ENCODE data around the gene TBCEL.

The TBCEL gene

GRCh38 chr11:121067026-121067425 lies 43.1 kb downstream of the TBCEL start:
- no peak for DNase-seq

GRCh38 chr11:121067453-121067852 lies 43.6 kb downstream of the TBCEL start:
- no peak for DNase-seq

DNA sequence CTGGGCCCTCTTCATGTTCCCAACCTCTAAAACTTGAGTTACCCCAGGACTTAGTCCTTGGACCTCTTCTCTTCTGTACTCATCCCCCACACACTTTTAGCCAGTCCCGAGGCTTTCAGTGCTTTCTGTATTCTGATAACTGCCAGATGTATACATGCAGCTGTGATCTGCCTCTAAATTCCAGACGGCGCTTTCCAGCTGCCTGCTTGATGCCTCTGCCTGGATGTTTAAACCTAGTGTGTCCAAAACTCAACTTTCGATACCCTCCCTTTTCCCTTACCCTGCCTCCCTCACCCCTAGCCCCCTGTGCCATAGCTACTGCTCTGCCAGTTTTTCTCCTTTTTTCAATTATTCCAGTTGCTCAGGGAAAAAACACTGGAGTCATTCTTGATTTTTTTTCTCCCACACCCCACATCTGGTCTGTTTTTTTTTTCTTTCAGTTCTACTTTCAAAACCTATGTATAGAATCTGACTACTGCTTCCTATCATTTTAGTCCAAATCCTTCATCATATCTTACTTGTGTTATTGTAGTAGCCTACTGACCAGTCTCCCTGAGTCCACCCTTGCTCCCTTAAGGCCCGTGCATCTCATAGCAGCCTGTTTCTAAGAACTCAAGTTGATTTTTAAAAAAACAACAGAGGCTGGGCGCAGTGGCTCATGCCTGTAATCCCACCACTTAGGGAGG lies 44.2 kb downstream of the TBCEL start:
- DNase-seq = no peak

DNA sequence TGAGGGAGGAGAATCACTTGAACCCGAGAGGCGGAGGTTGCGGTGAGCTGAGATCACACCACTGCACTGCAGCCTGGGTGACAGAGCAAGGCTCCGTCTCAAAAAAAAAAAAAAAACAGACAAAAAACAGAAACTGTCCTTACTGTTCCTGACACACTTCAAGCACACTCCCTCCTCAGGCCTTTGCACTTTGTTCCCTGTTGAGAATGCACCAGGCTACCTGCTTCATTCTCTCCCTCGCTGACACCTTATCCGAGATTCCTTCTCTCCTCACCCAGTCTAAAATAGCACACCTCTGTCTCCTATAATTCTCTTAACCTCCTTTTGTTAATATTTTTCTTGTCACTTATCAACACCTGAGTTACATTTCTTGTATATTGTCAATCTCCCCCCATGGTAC lies 44.9 kb downstream of the TBCEL start:
- no peak for DNase-seq

GRCh38 chr11:121070951-121071845 lies 47.3 kb downstream of the TBCEL start:
- no peak for DNase-seq

GRCh38 chr11:121071846-121072450 lies 48.0 kb downstream of the TBCEL start:
- DNase-seq = no peak

DNA sequence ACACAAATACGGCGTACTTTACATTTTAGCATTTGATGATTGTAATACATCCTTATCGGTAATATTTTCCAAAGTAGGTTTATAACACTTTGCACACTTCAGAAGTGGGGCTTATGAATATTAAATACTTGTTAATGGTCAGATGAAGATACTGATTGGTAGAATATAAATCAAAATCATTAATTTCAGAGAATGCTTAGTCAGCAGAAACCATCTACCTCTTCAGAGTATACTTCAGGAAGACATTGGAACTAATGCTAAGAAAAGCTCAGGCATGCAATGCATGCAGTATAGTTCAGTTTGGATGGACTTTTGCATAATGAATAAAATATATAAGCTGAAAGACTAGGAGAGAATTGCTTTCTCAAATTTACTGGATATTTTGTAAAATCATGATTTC lies 57.4 kb downstream of the TBCEL start:
- DNase-seq = no peak

- DNase-seq = no peak
Observed at GRCh38 chr11:121082219-121082618, 58.3 kb downstream of the TBCEL start.

DNA sequence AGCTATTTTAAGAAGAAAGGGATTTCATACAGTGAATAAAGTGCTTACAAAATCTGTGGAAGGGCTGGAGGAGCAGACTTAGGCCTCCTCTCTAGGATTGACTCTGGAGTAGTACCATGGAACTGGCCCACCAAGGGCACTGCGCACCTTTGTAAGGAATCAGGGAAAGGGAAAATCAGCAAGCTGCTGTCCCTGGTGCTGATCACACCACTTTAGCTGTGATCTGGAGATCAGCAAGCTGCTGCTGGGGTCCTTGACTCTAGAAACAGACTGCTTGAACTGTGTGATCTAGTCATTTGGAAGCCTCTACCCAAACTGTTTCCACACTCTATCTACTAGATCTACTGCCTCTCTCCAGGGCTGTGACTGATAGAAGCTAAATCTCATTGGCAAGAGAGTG lies 58.8 kb downstream of the TBCEL start:
- DNase-seq = no peak

GRCh38 chr11:121086866-121087265 lies 63.0 kb downstream of the TBCEL start:
- no peak for DNase-seq

DNA sequence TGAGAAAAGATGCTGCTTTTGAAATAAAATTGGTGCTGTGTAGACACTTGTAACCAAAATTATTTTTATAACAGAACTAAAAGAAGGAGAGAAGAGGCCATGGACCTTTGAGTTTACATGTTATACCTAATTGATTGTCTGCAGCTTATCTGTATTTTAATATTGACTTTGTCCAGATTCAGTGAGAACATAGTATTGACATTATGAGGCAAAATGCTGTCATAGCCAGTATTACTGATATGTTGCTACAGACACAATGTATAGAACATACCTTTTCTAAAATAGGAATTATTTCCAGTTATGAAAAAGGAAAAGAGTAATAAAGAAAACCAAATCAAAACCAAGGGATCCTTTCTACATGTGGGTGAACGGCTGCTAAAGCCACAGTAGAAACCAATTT lies 65.7 kb downstream of the TBCEL start:
- DNase-seq = no peak

GRCh38 chr11:121090145-121090721 lies 66.3 kb downstream of the TBCEL start:
- DNase-seq = no peak

DNA sequence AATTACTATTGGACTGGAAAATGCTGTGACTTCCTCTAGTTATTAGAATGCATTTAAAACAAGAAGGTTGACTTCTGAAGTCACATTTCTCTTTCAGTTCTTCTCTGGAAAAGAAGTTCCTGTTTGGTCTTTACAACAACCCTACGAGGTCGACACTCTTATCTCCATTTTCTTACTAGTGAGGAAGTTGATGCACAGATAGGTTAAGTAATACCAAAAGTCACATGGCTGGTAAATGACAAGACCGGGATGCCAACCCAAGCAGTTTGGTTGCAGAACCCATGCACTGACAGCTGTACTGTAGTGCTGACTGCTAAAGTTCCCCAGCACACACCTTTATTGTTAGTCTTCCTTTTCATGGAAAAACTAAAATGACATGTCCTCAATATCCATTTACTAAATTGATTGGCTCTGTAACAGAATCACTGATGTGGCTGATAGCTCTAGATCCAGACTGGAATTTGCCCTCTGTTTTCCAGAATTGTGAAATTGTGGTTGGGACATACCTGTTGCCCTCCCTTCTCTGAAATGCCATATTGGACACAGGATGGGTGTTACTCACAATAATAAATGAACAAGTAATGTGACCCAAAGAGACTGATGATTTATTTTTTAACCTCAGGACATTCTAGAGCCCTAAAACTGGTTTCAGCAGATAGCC lies 67.7 kb downstream of the TBCEL start:
- no peak for DNase-seq

DNA sequence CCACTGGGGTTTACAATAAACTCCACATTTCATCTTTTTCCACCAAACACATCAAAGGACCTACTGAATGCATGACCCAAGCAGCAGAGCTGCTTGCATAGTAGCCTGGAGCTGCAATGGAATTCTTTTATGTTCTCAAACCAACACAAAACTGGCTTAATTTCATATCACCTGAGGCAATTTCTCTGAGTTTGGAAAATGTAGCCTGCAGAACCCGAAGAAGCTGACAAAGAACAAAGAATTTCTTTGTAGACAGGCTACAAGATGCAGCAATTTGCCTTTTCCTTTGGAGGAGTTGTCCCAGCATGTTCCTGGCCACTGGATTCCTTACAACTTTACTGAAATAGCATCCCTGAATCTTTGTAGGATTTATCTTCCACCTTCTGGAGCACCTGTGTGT lies 71.7 kb downstream of the TBCEL start:
- no peak for DNase-seq

GRCh38 chr11:121099364-121099763 lies 75.5 kb downstream of the TBCEL start:
- no peak for DNase-seq

GRCh38 chr11:121099885-121100284 lies 76.0 kb downstream of the TBCEL start:
- DNase-seq = no peak

- no peak for DNase-seq
Observed at GRCh38 chr11:121100943-121101342, 77.0 kb downstream of the TBCEL start, which contains the start of gene TECTA. TSS of gene TECTA (plus strand) at chr11:121101243. CDS start at chr11:121102666, 1,423 bp downstream.

- DNase-seq = no peak
Observed at GRCh38 chr11:121104312-121104762, 80.4 kb downstream of the TBCEL start.

DNA sequence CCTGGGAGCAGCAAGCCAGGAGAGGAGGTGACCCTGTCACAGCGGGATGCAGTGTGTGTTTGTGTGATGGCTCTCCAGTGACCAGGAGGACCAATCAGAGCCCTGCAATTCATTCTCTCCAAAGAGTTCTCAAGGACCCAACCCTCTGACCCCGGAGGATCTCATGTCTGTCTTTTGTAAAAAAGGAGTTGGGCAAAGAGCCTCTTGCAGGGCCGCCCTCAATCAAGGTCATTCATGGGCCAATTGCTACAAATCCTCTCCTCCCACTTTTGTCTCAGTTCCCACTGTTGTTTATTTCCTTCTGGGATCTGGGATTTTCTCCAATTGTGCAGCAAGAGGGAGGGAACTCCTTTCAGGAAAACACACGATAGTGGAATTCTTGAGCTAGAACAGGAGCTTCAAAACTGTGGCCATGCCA lies 81.2 kb downstream of the TBCEL start:
- no peak for DNase-seq

DNA sequence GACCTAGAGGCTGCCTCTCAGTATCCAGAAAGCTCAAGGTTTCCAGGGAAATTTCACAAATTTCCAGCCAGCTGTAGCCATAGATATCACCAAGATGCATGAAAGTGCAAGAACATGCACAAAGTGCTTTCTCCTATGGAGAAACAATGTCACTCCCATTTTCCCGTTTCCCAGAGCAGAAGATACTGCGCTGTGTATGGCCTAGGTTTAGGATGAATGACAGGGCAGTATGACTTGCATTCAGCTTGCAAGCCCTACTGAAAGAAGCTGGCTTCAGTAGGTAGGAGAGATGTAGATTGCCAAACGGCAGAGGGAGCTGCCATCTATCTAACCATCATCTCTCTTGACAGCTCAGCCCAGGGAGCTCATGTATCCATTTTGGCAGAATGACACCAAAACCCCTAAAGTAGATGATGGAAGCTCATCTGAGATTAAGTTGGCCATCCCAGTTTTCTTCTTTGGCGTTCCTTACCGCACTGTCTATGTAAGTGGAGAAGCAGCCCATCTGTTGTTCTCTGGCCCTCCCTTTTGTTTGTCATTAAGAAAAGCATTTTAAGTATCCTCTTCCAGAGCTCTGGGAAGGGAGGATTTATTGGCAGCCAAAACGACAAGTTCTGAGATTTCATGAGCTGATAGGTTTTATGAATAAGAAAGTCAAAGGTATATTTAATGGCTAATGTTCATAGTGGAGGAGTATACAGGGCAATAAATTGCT lies 81.7 kb downstream of the TBCEL start:
- DNase-seq = no peak

DNA sequence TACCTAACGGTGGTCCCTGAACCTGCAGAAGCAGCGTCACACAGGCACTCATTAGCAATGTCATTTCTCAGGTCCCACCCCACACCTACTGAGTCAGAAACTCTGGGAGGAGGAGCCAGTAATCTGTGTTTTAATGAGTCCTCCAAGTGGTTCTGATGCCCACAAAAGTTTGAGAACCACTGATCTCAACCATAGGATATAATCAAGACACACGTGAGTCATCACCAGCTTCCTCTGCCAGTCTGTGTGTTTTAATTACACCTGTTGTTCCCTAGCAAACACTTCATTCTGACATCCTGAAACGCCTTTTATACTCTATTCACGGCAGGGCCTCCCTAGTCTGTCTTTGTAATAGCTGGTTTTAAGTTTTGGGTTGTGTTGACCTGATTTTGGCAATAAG lies 82.9 kb downstream of the TBCEL start:
- DNase-seq = no peak

DNA sequence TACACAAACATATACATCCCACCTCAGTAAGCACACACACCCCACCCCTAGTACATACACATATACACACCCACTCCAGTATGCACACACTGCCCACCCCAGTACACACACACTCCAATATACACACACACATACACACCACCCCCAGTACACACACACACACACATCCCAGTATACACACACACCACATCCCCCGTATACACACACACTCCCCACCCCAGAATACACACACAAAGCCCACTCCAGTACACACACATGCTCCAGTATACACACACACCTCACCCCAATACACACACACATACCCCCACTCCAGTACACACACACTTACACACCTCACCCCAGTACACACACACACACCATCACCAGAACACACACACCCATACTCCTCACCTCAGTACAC lies 84.5 kb downstream of the TBCEL start:
- DNase-seq = no peak
